ENCODE results near the gene NHERF1.

- no peak for TF ChIP-seq POLR2A (IDR thresholded peaks at IDR 0.05)
- peak; percentile 70 to 97 (median 92) for TF ChIP-seq CTCF (IDR thresholded peaks at IDR 0.05)
- peak; percentile 80 for TF ChIP-seq POLR2AphosphoS5 (IDR thresholded peaks at IDR 0.05)
Observed at GRCh38 chr17:74770498-74771318, 22.3 kb downstream of the NHERF1 start.

All from prostate gland (tissue), 2 donors.